Smooth muscle cell (in vitro differentiated cells): ENCODE data around the gene CIART. TPM values are rescaled to one million over a fixed set of nuclear protein-coding genes. Genes with fewer than 3 reads are reported as not detected.
"Not testable (repeated sequence)": the region's sequence is repeated elsewhere in the genome, so short reads cannot be mapped to it uniquely, and the experiment has no call there.

Experiments
- DNase-seq: peaks from one replicate; lab custom pipeline; 2025; ENCODE audit not compliant: unreplicated experiment; lab: John Stamatoyannopoulos, UW
- H2AFZ ChIP-seq: fragments of 200-600 bp; sonication (generic); 2 replicates; pipeline ENCODE4 v1.6.0; 2016; ENCODE audit warnings: antibody characterized with exemption, low read depth, mild to moderate bottlenecking
- H3F3A ChIP-seq: fragments of 200-600 bp; sonication (generic); 2 replicates; pipeline ENCODE4 v1.6.0; 2017; ENCODE audit warnings: antibody characterized with exemption, low read depth
- H3K27ac ChIP-seq: fragments of 200-600 bp; sonication (generic); 2 replicates; pipeline ENCODE4 v1.5.1; 2016; ENCODE audit warnings: low read depth, mild to moderate bottlenecking
- H3K27me3 ChIP-seq: fragments of 200-600 bp; sonication (generic); 2 replicates; pipeline ENCODE4 v1.6.1; 2016; ENCODE audit warnings: low read depth, mild to moderate bottlenecking
- H3K36me3 ChIP-seq: fragments of 200-600 bp; sonication (generic); 2 replicates; pipeline ENCODE4 v1.5.1; 2016; ENCODE audit warnings: low read depth
- H3K4me1 ChIP-seq: fragments of 200-600 bp; sonication (generic); 2 replicates; pipeline ENCODE4 v1.5.1; 2016; ENCODE audit warnings: low read depth
- H3K4me2 ChIP-seq: fragments of 200-600 bp; sonication (generic); 2 replicates; pipeline ENCODE4 v1.6.0; 2016; ENCODE audit warnings: mild to moderate bottlenecking
- H3K4me3 ChIP-seq: fragments of 200-600 bp; sonication (generic); 2 replicates; pipeline ENCODE4 v1.5.1; 2016; ENCODE audit warnings: mild to moderate bottlenecking
- H3K79me2 ChIP-seq: fragments of 200-600 bp; sonication (generic); 2 replicates; pipeline ENCODE4 v1.6.0; 2016; ENCODE audit warnings: low read depth, mild to moderate bottlenecking
- H3K9ac ChIP-seq: fragments of 200-600 bp; sonication (generic); 2 replicates; pipeline ENCODE4 v1.6.0; 2016; ENCODE audit warnings: low read depth
- H3K9me3 ChIP-seq: fragments of 200-600 bp; sonication (generic); replicated peaks from 2 replicates; pipeline ENCODE4 v1.5.1; 2016; ENCODE audit warnings: low read depth
- H4K20me1 ChIP-seq: fragments of 200-600 bp; sonication (generic); 2 replicates; pipeline ENCODE4 v1.6.0; 2016; ENCODE audit warnings: low read depth
- CTCF ChIP-seq: fragments of 200-600 bp; sonication (generic); IDR thresholded peaks from 2 replicates; pipeline ENCODE4 v1.5.1; 2017; ENCODE audit warnings: borderline replicate concordance, mild to moderate bottlenecking, antibody characterized with exemption; ENCODE audit not compliant: insufficient read depth, poor library complexity, severe bottlenecking
- WGBS: methylation state at CpG from one replicate; pipeline ENCODE4 v1.1.7; 2016; ENCODE audit warnings: low lambda C conversion rate; 5-methylcytosine and 5-hydroxymethylcytosine counted together
- polyA plus RNA-seq: library from polyadenylated mRNA; unstranded; fragments of >200 nt; fragmentation: Nextera tagmentation; extraction: Ambion mirVana; gene quantifications from 2 replicates; pipeline ENCODE4 v1.2.1, GENCODE V29; 2016
- total RNA-seq: library from RNA; depleted of rRNA; stranded (reverse); fragments of >200 nt; gene quantifications from 2 replicates; pipeline ENCODE4 v1.2.3, GENCODE V29; 2014

CIART gene
- total RNA-seq (8.4 and 13.1 TPM in 2 replicates), polyA plus RNA-seq (7.2 and 15.2 TPM in 2 replicates)

- H3K27ac ChIP-seq = peak within 1 kb of the TSS; percentile 66
- H3K4me3 ChIP-seq = peak within 1 kb of the TSS; percentile 55
- DNase-seq = peak; percentile 58
- no peaks in the 10 kb centered on the region for H4K20me1 ChIP-seq
- H3K9ac ChIP-seq = peak within 1 kb of the TSS; percentile 72
- no peaks in the 10 kb centered on the region for H3K9me3 ChIP-seq
- peak within 1 kb of the TSS; percentile 75 for H2AFZ ChIP-seq
- no peaks in the 10 kb centered on the region for H3K27me3 ChIP-seq
- H3K36me3 ChIP-seq = no peaks in the 10 kb centered on the region
- H3K4me1 ChIP-seq = peaks cover 11% of the 10 kb centered on the region
- no peak for TF ChIP-seq CTCF
- 4% methylated on average over 45 of the region's 46 CpGs for WGBS
- peak within 1 kb of the TSS; percentile 82 for H3K4me2 ChIP-seq
- H3F3A ChIP-seq = no peaks in the 10 kb centered on the region
- H3K79me2 ChIP-seq = no peaks in the 10 kb centered on the region
Measured at GRCh38 chr1:150281758-150282557, at the start of gene CIART. CIART (plus strand) TSS chr1:150282554; CDS start chr1:150283268, 714 bp downstream.

GRCh38 chr1:150232921-150233320 lies 49.4 kb upstream of the CIART start:
- not testable (repeated sequence) for H3K9me3 ChIP-seq, H3K27me3 ChIP-seq, H3K36me3 ChIP-seq, H3K27ac ChIP-seq, H2AFZ ChIP-seq, H3F3A ChIP-seq, H3K9ac ChIP-seq, H3K4me3 ChIP-seq, DNase-seq, H3K4me2 ChIP-seq
- Histone ChIP-seq H3K4me1 (peaks cover 14% of the 10 kb centered on the region), H3K79me2 (peaks cover 52% of the 10 kb centered on the region), H4K20me1 (peaks cover 13% of the 10 kb centered on the region)
- WGBS = 93% methylated on average over 10 of the region's 10 CpGs

DNA sequence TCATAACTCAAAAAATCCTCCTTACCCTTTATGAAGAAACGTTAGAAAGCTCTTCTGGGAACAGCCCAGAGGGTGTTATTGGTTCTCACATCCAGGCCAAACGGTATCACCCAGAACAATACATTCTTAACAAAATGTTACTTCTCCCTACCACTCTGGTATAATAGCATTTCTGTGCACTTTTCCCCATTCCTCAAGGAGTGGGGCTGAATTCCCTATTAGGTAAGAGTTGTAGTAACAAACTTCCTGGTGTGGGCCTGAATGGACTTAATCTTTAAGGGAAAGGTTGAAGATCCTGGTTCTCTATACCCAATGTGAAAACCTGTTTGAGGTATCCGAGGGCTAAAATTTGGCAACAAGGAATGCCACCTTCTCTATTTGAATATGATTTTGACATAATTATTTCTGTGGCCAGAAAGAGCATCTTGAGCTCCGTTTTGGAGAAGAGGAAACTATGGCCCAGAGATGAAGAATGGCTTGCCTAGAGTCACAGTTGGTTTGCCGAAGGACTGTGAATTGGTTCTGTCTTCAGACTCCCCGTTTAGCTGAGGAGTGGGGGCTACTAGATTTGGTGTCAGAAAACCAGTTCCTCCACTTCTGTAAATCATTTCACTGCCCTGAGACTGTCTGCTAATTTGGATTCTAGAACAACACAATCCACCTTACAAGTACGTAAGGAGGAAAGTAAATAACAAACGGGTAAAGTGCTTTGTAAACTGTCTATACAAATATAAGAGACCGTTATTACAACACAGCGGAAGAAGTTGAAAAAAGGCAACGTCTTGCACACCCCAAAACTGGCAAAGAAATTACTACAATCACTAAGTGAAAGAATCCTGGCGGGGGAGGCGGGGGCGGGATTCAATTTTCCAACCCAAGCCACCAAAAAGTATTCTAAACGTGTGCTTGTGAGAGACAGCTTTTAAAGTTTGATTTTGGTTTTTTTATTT lies 48.7 kb upstream of the CIART start:
- Histone ChIP-seq H3K27ac (peak overlapping the region; percentile 68), H3K9me3 (no peaks in the 10 kb centered on the region), H3K36me3 (no peaks in the 10 kb centered on the region), H3K4me1 (peaks cover 14% of the 10 kb centered on the region), H3K4me2 (peak overlapping the region; percentile 90), H3K79me2 (peaks cover 52% of the 10 kb centered on the region), H3K27me3 (no peaks in the 10 kb centered on the region), H4K20me1 (peaks cover 13% of the 10 kb centered on the region), H3K4me3 (peak overlapping the region; percentile 82), H3K9ac (peak overlapping the region; percentile 81), H3F3A (peaks cover 7% of the 10 kb centered on the region), H2AFZ (peak overlapping the region; percentile 77)
- no peak for DNase-seq
- no peak for TF ChIP-seq CTCF
- WGBS = 34% methylated on average over 15 of the region's 15 CpGs

DNA sequence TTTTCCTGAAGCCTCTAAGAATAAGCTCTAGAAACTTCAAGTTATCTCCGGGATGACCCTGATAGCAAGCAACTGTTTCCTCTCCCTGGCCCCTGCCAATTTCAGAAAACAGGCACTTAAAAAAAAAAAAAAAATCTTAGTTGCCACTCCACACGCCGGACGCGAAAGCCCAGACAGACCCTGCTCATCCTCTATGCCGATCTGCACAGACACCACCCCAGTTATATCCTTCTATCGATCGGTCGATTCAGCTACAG lies 48.1 kb upstream of the CIART start:
- peak overlapping the region; percentile 82 for H3K4me3 ChIP-seq
- peaks cover 14% of the 10 kb centered on the region for H3K4me1 ChIP-seq
- no peaks in the 10 kb centered on the region for H3K9me3 ChIP-seq
- H3K4me2 ChIP-seq = peak overlapping the region; percentile 90
- peak overlapping the region; percentile 77 for H2AFZ ChIP-seq
- WGBS = under 1% methylated on average over 9 of the region's 9 CpGs
- peak overlapping the region; percentile 81 for H3K9ac ChIP-seq
- no peak for TF ChIP-seq CTCF
- H3K27ac ChIP-seq = peak overlapping the region; percentile 68
- H3K79me2 ChIP-seq = peaks cover 52% of the 10 kb centered on the region
- peaks cover 13% of the 10 kb centered on the region for H4K20me1 ChIP-seq
- no peaks in the 10 kb centered on the region for H3K36me3 ChIP-seq
- no peaks in the 10 kb centered on the region for H3K27me3 ChIP-seq
- H3F3A ChIP-seq = peaks cover 7% of the 10 kb centered on the region
- DNase-seq = no peak
